ENCODE measurements around the gene TEX9.
"Not testable (repeated sequence)": the region's sequence is repeated elsewhere in the genome, so short reads cannot be mapped to it uniquely, and the experiment has no call there.

Gene TEX9

DNA sequence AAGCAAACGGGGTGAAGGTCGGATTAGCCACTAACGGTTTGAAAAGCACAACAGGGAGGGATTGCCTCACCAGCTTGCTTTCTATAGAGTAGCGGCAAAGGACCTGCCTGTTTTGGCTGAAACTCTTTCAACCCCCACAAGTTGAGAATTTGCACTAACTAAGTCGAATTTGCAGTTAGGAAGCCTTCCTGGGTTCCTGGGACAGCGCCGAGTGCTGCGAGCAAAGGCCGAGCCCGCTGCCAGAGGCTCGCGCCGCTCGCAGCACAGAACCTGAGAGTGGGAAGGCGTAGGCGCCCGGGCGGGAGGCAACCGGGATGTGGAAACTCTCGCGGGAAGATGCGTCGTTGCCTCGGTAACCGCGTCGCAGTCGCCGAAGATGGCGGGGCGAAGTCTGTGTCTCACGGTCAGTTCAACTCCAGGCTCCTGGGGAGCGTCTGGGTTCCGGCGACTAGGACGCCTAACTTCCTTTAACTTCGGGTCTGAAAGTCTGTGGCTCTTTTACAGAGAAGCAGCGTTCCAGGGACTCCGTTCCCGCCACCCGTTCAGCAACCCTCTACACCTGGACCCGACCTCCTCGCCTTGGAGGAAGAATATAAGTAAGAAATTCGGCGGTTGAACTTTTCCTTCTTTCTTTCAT lies at the start of gene TEX9:
TEX9 (plus strand) TSS at position 352 of the 637 bp plus-strand sequence; CDS start at position 377, 25 bp downstream.
- no peak within 1 kb of the TSS for H3K27ac ChIP-seq
- TF ChIP-seq, protein P1, sequence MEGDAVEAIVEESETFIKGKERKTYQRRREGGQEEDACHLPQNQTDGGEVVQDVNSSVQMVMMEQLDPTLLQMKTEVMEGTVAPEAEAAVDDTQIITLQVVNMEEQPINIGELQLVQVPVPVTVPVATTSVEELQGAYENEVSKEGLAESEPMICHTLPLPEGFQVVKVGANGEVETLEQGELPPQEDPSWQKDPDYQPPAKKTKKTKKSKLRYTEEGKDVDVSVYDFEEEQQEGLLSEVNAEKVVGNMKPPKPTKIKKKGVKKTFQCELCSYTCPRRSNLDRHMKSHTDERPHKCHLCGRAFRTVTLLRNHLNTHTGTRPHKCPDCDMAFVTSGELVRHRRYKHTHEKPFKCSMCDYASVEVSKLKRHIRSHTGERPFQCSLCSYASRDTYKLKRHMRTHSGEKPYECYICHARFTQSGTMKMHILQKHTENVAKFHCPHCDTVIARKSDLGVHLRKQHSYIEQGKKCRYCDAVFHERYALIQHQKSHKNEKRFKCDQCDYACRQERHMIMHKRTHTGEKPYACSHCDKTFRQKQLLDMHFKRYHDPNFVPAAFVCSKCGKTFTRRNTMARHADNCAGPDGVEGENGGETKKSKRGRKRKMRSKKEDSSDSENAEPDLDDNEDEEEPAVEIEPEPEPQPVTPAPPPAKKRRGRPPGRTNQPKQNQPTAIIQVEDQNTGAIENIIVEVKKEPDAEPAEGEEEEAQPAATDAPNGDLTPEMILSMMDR (conservative IDR thresholded peaks at IDR 0.05) = no peak

DNA sequence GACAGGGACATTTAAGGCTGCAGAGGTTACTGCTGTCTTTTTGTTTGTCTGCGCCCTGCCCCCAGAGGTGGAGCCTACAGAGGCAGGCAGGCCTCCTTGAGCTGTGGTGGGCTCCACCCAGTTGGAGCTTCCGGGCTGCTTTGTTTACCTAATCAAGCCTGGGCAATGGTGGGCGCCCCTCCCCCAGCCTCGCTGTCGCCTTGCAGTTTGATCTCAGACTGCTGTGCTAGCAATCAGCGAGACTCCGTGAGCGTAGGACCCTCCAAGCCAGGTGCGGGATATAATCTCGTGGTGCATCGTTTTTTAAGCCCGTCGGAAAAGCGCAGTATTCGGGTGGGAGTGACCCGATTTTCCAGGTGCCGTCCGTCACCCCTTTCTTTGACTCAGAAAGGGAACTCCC lies 48.7 kb upstream of the TEX9 start:
- H3K27ac ChIP-seq = not testable (repeated sequence)

DNA sequence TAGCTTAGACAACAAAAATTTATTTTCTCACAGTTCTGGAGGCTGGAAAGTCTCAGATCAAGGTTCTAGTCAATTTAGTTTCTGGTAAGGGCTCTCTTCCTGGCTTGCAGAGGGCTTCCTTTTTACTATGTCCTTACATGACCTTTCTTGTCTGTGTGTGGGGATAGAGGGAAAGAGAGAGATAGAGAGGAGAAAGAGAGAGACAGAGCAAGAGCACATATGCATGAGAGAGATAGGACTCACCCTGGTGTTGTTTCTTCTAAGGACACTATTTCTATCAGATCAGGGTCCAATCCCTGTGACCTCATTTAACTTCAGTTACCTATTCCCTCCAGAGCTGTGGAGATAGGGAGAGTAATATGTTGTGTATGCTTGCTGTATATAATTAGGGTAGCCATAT lies 44.9 kb upstream of the TEX9 start:
- H3K27ac ChIP-seq = no peak overlapping the region
- TF ChIP-seq, protein P1 (conservative IDR thresholded peaks at IDR 0.05) = no peak

DNA sequence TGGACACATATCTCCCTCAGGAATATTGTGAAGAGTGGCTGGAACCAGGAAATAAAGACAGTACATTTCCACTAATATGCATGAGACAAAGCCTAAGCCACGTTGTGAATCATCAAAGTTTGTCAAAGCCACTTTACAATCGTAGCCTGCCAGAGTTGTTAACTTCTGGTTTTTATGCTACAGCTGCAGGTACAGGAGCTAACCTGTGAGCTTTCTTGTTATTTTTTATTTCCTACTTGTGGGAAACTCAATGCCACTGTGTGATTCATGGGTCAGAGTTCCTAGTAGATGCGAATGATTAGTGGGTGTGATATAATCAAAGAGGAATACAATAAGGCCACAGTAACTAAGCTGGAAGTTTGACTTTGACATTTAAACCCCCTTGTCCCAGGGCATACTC lies 44.4 kb upstream of the TEX9 start:
- TF ChIP-seq, protein P1 (conservative IDR thresholded peaks at IDR 0.05) = no peak
- no peak overlapping the region for H3K27ac ChIP-seq

DNA sequence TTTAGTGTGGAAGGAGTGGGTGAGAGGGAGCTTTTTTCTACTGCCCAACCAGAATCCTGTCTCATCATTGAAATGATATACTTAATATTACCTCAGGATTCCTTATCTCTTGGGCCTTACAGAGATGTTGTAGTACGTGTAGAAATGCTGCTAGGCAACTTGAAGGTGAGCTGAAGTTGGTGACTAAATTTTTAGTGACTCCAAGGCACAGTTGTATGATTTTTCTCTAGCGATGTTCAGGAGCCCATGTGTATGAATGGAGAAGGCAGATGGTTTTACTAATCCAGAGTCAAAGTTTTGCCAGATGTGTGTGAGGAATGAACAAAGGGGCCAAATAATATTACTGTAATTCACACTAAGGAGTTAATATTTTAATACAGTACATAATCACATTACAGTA lies 42.8 kb upstream of the TEX9 start:
- TF ChIP-seq, protein P1 (conservative IDR thresholded peaks at IDR 0.05) = no peak
- H3K27ac ChIP-seq = no peak overlapping the region

DNA sequence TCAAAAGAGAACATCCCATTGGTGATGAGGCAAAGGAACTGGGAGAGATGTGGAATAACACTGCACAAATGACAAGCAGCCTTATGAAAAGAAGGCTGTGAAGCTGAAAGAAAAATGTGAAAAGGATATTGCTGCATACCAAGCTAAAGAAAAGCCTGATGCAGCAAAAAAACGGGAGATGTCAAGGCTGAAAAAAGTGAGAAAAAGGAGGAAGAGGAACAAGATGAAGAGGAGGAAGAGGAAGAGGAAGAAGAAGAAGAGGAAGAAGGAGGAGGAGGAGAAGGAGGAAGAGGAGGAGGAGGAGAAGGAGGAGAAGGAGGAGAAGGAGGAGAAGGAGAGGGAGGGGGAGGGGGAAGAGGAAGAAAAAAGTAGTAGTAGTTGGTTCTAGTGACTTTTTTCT lies 41.8 kb upstream of the TEX9 start:
- no peak overlapping the region for H3K27ac ChIP-seq
- TF ChIP-seq, protein P1 (conservative IDR thresholded peaks at IDR 0.05) = no peak

DNA sequence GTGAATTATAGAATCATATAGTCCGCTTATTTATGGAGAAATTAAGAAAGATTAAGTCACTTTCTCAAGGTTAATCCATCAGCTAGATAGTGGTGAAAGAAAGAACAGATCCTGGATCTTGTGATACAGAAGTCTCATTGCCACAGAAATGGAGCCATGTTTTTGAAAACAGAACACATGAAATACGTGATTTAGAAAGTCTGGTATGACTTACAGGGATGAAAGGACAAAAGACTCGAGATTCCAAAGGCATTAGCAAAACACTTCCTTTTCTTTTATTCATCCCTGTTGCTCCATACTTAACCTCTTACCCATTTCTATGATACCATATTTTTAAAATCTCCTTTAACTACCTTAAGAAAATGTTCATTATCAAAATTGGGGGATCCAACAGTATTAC lies 40.0 kb upstream of the TEX9 start:
- no peak overlapping the region for H3K27ac ChIP-seq
- TF ChIP-seq, protein P1 (conservative IDR thresholded peaks at IDR 0.05) = no peak

DNA sequence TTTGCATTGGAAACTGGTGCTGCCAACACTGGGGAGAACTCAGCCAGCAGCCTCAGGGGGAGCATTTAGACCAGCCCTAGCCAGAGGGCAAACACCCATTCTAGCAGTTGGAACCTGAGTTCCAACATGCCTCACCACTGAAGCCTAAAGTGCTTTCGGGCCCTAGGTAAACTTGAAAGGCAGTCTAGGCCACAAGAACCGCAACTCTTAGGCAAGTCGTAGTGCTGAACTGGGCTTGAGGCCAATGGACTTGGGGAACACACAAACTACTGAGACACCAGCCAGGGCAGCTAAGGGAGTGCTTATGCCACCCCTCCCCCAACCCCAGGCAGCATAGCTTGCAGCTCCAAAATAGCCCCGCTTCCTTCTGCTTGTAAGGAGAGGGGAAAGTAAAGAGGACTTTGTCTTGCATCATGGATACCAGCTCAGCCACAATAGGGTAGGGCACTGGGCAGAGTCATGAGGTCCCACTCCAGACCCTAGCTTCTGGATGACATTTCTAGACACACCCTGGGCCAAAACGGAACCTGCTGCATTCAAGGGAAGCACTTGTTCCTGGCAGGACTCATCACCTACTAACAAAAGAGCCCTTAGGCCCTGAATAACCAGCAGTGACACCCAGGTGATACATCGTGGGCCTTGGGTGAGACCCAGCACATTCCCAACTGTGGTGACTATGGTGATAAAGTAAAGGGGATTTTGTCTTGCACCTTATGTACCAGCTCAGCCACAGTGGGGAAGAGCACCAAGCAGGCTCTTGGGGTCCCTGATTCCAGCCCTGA lies 37.3 kb upstream of the TEX9 start:
- H3K27ac ChIP-seq = no peak overlapping the region
- TF ChIP-seq, protein P1 (conservative IDR thresholded peaks at IDR 0.05) = no peak
